OCI-LY1 (cell line): Measurements from ENCODE around the gene MAPK7.

Experiments
- CTCF ChIP-seq: fragments of 200-600 bp; sonication (generic), shearing (Covaris generic); IDR thresholded peaks from 2 replicates; pipeline ENCODE4 v1.5.1; 2017; ENCODE audit warnings: mild to moderate bottlenecking, antibody characterized with exemption, low read length, moderate library complexity, mixed read lengths
- EZH2 ChIP-seq: fragments of 200-600 bp; sonication (generic), shearing (Covaris generic); IDR thresholded peaks from 2 replicates; pipeline ENCODE4 v1.8.0; 2017; ENCODE audit warnings: borderline replicate concordance, mixed run types, mild to moderate bottlenecking, antibody characterized with exemption, low read length, moderate library complexity, mixed read lengths

- no peak for TF ChIP-seq CTCF
- no peak for TF ChIP-seq EZH2
Observed at GRCh38 chr17:19347323-19348080, 30.8 kb upstream of the MAPK7 start.
